Amygdala (tissue), 56 donors: ENCODE measurements around the gene ZNF135.

ENCODE experiments used
- DNase-seq, 56 donors: peaks; one replicate each; lab custom pipeline; 2025; lab: John Stamatoyannopoulos, UW

The ZNF135 gene

DNA sequence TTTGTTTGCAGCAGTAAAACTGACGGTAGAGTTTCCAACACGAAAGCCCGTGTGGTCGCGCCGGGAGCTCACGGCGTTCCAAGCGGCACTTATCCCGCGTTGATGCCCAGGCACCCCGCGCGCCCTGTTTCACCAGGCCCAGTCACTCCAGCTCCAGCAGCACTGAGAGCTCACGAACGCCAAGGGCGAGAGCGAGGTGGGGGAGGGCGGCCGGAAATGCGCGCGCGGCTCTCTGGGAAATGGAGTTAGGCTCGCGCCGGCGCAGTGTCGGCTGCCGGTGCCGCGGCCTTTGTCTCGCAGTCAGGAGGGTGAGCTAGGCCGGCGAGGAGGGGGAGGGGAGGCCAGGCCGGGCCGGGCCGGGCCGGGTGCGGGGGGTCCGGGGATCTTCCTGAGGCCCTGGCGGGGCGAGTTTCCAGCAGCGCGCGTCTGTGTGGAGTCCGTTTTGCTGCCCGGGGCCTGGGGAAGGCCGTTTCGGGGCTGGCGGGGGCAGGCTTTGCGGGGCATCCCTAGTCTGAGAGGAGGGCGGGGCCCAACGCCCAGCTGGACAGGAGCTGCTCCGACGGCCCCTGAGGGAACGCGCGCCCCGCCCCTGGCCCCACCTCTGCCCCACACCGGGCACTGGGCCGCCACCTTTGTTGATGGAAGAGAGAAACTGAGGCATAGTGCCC is at the start of gene ZNF135:
Gene ZNF135 (plus strand): TSS at position 280 of the 668 bp plus-strand sequence. CDS start 721 bp downstream, outside the sequence.
- peak; percentile 20 to 93 (median 80) for DNase-seq

DNA sequence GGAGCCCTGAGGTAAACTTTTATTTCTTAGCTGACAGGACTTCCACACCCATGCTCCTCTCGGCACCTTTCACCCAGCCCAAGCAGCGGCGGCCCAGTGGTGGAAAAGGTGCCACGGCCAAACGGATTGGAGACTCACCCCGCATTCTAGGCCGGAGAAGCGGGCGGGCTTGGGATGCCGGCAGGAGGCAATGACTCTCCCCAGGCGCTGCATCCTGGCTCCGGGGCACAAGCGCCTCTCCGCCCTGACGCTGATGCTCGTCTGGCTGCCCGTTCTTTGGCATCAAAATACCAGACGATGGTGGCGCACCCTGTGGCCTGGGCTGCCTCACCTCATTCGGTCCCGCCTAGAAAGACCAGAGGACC is 49.8 kb upstream of the ZNF135 start:
- DNase-seq = peak in 1 of 56 donors; percentile 43

DNA sequence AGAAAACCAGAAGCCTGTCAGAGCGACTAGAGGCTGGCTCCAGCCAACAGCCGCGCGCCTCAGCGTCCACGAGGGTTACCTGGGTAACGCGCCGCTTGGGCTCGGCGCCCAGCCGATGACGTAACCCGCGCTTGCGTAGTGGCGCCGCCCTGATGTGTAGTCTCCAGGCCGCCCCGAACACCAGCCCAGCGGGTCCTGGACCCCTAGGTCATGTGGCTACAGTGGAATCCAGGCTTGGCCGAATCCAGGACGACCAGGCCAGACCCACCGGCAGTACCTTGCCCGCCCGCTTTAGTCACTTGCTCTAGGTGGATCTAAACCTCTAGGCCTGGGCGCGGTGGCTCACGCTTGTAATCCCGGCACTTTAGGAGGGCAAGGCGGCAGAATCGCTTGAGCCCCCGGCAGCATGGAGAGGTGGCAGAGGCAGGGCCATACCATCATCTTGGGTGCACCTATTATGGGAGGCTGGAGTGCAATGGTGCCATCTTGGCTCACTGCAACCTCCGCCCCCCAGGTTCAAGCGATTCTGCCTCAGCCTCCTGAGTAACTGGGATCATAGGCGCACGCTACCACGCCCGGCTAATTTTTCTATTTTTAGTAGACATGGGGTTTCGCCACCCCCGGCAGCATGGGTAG is 49.3 kb upstream of the ZNF135 start:
- peak; percentile 19 to 95 (median 82) for DNase-seq

DNA sequence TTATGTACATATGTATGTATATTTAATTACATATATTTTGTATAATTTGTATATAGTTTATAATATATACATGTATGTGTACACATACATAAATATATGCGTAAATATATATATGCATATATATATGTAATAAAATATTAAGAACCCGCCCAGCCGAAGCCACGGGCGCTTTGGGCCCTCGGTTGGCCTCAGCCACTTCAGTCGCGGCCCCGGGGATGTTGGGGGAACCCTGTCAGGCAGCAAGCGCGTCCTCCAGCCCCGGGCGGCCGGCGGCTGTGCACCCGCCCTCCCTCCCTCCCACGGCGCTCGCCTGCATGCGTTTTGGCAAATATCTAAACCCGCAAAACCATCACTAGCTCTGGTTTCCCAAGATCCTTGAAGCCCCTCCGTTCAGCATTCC is 48.6 kb upstream of the ZNF135 start:
- DNase-seq = no peak

DNA sequence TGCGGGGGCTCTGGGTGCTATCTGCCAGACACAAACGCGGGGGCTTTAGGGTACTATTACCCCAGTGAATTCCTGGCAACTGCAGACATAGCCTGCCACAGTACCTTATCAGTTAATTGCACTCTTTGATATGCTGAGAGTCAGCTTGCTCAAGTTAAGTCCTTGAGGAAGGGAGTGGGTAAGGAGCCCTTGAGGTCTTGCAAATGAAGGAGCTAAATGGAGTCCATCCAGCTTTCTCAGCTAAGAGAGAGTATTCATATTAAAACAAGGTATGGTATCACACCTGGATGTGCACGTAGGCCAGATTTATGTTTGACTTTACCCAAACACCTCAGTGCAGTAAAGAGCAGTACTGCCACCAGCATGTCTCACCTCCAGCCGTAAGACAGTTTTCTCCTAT is 44.9 kb upstream of the ZNF135 start:
- DNase-seq = no peak

DNA sequence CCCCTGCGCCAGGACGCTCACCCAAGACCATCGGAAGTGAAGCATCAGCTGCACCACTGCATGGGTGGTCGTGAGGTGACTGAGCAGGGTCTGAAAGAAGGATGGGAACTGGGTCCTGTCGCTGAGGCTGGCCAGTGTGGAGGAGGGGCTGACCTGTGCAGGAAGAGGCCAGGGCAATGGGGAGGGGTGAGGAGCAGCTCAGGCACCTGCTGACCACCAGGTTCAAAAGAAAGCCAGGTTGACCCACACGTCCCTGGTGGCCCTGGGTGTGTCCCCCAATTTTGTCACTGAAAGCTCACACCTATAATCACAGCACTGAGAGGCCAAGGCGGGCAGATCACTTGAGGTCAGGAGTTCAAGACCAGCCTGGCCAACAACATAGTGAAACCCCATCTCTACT is 39.0 kb upstream of the ZNF135 start:
- no peak for DNase-seq

DNA sequence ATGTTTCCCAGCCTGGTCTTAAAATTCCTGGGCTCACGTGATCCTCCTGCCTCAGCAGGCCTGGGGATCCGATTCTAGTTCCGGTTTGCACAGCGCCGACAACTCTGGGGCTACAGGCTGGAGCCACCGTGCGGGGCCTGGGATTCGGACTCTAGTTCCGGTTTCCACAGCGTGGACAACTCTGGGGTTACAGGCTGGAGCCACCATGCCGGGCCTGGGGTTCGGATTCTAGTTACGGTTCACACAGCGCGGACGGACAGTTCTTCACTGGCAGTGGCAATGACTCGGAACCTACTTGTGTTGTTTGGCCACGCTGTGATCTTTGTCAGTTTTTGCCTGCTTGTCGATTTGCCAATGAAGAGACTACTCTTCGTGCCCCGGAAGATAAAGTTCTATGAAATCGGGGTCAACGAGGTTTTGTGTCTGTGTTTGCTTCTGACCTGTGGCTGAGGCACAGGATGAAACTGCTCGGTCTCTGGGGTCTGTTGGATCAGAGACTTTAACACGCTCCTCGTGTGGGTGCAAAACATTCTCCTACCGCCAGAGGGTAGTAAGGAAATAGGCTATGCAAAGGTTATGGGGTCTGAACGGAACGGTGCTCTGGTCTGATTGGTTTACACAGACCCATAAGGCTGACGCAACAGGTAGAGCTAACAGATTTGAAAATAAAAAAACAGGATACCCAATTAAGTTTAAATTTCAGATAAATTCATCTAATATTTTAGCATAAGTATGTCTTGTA is 37.4 kb upstream of the ZNF135 start:
- peak in 41 of 56 donors; percentile 3 to 85 (median 31) for DNase-seq

DNA sequence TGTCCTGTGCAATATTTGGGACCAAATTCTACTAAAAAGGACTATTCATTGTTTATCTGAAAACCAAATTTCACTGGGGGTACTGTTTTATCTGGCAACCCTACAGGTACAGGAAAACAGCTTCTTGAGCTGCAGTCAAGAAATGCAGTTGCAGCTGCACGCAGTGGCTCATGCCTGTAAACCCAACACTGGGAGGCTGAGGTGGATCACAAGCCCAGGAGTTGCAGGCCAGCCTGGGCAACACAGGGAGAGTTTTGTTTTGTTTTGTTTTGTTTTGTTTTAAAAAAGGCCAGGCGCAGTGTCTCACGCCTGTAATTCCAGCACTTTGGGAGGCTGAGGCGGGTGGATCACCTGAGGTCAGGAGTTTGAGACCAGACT is 36.8 kb upstream of the ZNF135 start:
- DNase-seq = no peak

DNA sequence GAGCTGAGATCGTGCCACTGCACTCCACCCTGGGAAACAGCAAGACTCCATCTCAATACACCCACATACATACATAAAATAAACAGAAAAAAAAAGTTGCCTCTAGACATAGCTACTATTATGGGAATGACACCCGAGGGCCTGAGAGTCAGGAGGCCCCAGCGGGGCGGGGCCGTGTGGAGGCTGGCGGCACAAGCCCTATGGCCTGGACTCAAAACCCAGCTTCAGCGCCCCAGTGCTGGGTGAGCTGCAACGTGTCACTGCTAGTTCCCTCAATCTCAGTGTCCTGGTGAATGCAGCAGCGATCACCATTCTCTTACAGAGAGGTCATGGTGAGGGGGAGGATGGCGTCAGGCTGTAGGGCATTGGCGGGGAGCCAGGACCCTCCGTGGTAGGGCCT is 34.4 kb upstream of the ZNF135 start:
- DNase-seq = no peak

DNA sequence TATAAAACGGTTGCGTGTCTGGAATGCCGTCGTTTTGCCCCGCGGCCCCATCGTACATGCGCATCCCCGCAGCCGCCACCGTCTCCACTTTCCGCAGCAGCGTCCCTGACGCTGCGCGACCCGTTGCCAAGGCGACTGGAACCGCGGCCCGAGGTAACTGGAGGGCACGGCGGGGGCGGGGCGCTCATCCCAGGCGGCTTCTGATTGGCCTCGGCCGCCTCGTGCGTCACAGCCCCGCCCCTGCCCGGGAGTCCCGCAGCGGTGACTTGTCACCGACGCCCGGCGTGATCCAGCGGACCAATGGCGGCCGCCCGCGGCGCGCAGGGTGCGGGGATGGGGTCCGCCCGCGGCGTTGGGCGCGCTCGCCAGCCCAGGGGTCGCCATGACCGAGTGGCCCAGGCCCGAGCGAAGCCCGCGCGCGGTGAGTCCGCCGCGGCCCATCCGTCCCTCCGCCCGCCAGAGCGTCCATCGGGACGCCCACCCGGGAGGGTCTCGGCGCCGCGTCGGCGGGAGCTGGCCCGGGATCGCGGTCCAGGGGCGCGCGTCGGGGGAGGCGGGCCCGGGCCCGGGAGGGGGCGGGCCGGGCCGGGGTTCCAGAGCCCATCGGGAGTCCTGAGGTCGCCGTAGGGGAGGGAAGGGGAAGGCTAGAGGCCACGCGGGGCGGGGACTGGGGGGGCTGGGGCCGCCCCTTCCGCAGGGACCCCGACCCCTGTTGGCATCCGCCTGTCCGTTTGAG is 25.2 kb upstream of the ZNF135 start, which contains the start of gene ZSCAN1:
Gene ZSCAN1 (plus strand): TSS at position 285 of the 736 bp plus-strand sequence. CDS start 3,812 bp downstream, outside the sequence.
- peak; percentile 33 to 98 (median 88) for DNase-seq

DNA sequence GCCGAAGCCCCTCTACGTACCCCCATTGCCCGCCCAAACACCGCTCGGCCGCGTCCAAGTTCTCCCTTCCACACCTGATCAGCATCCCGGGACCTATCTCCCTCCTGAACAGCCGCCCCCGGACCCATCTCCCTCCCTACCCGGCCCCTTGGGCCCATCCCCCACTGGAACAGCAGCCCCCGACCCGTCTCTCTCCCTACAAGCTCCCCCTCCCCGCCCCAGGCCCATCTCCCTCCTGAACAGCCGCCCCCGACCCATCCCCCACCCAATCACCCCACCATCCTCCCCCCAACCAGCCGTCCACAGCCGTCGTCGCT is 24.6 kb upstream of the ZNF135 start:
- DNase-seq = peak in 4 of 56 donors; percentile 5 to 29 (median 26)

DNA sequence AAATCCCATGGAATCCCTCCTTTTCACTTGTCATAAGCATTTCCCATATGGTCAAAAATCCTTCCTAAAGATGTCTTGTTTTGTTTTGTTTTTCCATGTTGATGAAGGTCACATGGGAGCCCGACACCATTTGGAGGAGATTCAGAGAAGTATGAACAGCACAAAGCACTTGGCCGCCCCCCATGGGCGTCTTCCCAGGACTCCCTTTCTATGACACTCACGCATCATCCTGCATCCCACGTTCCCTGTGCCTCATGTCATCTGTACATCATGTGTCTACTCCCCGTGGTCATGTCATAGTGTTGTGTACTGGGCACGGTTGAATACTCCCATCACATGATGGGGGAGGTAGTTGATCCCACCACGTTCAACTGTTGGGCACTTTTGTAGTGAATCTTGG is 23.2 kb upstream of the ZNF135 start:
- DNase-seq = peak in 2 of 56 donors; percentile 4 to 5

DNA sequence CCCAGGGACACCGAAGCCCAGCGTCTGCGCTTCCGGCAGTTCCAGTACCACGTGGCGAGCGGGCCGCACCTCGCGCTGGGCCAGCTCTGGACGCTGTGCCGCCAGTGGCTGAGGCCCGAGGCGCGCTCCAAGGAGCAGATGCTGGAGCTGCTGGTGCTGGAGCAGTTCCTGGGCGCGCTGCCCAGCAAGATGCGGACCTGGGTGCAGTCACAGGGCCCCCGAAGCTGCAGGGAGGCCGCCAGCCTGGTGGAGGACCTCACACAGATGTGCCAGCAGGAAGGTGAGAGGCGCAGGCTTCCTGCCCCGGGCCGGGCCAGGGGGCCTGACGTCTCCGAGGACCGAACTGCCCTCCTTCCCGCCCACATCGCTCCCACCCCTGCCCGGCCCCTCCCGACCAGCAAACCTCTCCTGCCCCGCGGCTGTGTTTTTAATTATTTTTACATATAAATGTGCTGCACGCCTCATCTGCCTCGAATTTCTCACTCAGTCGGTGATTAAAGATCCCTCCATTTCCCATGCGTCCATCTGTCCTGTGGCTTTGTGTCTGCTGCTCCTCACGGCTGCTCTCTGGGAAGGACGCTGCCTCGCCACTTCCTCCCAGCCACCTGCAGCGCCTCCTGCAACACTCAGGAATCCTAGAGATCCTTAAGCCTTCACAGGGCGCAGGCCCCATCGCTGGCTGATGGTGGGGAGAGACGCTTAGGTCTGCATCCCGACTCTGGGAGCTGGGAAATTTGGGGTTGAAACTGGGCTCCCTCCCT is 21.0 kb upstream of the ZNF135 start:
- DNase-seq = peak in 31 of 56 donors; percentile 2 to 71 (median 23)

DNA sequence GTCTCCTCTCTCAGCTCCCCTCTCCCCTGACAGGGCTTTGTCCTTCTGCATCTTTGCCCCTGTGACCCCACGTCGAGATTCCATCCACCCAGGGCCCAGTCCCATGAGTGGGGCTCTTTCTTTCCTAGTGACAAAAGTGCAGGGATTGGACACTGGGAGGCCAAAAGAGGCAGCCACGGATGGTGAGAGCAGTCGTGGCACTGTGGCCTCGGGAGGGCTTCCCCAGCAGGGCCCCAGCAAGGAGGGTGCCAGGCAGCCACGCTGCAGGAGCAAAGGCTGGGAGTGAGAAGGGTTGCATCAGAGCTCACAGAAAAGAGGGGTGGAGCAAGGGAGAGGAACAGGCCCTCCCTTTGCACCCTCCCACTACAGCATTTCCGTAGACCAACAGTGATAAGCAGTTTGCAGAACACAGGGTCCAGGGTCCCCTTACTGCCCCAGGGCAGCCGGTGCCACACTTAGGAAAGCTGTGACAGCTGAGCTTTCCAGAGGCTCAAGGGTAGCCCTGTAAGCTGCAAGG is 20.3 kb upstream of the ZNF135 start:
- no peak for DNase-seq

DNA sequence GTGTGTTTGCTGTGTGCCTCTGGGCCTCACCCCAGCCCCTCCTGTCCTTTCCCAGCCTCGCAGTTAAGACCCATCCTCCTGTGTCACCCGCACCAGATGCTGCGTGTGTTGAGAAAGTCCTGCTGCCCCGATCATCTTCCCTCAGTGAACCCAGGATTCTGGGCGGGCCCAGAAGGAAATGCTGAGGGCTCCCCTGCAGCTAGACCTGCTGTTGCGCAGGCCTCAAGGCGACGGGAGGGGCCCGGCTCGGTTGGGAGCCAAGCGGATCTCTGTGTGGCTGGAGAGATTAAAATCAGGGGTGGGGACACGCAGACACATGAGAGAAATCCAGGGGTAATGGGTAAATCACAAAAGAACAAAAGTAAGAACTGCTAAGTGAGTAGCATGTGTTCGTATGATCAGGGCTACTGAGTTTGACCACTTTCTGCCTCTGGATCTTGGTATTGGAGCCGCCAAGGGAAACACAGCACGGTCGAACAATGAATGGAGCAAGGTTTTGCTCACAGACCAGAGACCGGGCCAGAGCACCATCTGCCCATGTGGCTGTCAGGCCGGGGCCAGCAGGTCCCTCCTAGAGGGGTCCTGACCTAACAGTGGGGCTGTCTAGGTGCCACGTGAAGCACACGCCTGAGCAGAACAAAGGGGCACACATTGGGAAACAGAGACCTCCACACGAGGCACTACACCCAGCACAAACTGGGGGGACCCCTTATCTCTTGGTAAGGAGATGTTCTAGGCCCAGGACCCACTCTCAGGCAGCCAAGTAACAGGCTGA is 18.1 kb upstream of the ZNF135 start:
- DNase-seq = no peak

DNA sequence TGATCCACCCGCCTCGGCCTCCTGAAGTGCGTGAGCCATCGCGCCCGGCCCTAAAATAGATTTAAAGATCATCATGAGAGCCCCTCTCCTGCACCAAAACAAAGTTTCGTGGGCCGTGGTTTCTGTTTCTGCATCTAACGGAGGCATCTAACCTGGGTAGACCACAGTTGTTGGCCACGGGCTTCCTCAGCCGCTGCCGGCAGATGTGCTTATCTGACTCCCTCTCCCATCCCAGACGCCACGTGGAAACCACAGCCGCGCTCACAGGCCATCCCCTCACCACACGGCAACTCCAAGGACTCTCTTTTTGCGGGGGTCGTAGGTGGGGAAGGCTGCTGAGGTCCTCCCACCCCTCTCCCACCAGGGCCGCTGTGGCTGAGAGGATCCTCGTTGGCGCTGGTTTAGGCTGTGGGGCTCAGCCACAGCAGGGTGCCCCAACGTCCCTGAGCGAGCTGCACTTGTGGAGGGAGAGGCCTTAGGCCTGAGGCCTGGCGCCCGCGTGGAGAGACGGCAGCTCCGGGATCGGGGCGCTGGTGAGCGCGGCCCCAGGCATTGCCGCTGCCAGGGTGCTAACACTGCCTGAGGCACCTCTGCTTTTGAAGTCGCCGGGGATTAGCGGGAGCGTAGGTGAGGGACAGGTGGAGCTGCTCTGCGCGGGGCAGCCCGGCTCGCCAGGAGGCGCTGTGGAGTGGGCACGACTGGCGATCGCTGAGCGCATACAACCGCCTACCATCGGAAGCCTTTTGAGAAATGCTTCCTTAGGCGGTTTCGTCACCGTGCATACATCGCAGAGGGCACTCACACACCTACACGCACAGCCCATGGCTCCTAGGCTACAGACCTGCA is 16.4 kb upstream of the ZNF135 start:
- no peak for DNase-seq

DNA sequence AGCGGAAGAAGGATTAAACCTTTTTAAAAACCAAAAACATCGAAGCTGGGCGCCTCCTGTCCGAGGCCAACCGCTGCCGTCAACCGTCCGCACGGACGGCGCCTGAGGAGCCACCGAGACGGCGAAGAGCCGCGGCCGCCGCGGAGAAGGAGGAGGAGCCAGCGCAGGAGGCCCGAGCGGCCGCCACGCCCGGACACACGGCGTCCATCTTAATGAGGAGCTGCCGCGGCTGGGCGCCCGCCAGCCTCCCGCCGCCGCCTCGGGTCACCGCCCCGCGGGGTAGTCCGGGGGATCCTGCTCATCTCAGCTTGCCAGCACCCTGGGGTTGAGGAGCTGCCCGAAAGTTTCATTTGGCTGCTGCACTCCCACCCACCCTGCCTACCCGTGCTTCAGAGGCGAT is 14.7 kb upstream of the ZNF135 start:
- no peak for DNase-seq

DNA sequence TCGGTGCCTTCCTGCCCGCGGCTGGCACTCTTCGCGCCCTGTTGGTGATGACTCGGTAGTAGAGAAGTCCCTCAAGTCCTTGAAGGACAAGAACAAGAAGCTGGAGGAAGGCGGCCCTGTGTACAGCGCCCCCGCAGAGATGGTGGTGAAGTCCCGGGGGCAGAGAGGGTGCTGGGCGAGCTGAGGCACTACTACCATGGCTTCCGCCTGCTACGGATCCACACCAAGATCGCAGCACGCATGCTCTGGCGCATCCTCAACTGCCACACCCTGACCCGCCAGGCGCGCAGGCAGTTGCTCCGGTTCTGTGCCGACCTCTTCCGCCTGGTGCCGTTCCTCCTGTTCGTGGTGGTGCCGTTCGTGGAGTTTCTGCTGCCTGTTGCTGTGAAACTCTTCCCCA is 14.2 kb upstream of the ZNF135 start:
- no peak for DNase-seq
